Left lung (tissue), 10 donors: ENCODE data around the gene USP21. TPM values are rescaled to one million over a fixed set of nuclear protein-coding genes. Genes with fewer than 3 reads are reported as not detected.

ENCODE experiments used
- ATAC-seq: fragments of 200-7000 bp; cut with Tn5 transposase; one replicate; pipeline ENCODE4 v1.9.1; 2020; ENCODE audit warnings: moderate library complexity
- DNase-seq, 4 donors: peaks; one replicate each; pipeline ENCODE4 v3.0.0-alpha.2; 2013 to 2020
- H3K27ac ChIP-seq, 2 donors: fragments of 200-600 bp; sonication (generic) in 1 of 2; one replicate each; pipeline versions ENCODE4 v1.5.0 to v1.8.0; 2020 to 2021
- H3K27me3 ChIP-seq, 2 donors: fragments of 200-600 bp; sonication (generic) in 1 of 2; one replicate each; pipeline versions ENCODE4 v1.5.0 to v1.8.0; 2020 to 2021
- H3K36me3 ChIP-seq, 2 donors: fragments of 200-600 bp; sonication (generic) in 1 of 2; one replicate each; pipeline versions ENCODE4 v1.5.0 to v1.8.0; 2020 to 2021
- H3K4me1 ChIP-seq, 2 donors: fragments of 200-600 bp; one replicate each; pipeline ENCODE4 v1.8.0; 2021
- H3K4me3 ChIP-seq, 2 donors: fragments of 200-600 bp; sonication (generic) in 1 of 2; one replicate each; pipeline versions ENCODE4 v1.5.0 to v1.8.0; 2020 to 2021; ENCODE audit warnings: mild to moderate bottlenecking in 1 of 2
- H3K9me3 ChIP-seq, 2 donors: fragments of 200-600 bp; sonication (generic) in 1 of 2; one replicate each; pipeline versions ENCODE4 v1.5.0 to v1.8.0; 2020 to 2021
- CTCF ChIP-seq, 2 donors: fragments of 200-600 bp; sonication (generic) in 1 of 2; IDR thresholded peaks; one replicate each; pipeline versions ENCODE4 v1.5.0 to v1.8.0; 2021; ENCODE audit warnings: antibody characterized with exemption in 2 of 2
- intact Hi-C, 2 donors: fragments of 100-400 bp; cut with DNase I; formaldehyde crosslinking; loops; one replicate each; pipeline versions ENCODE4 v1.11.2 to v1.14.2; 2022
- polyA plus RNA-seq, 6 donors: library from polyadenylated mRNA; unstranded; fragments of 120-200 nt; gene quantifications; one replicate each; pipeline ENCODE4 v1.2.1, GENCODE V29; 2013; ENCODE audit not compliant: insufficient read length in 6 of 6
- total RNA-seq, 2 donors: library from RNA; stranded (reverse); fragmentation: NEBNext Ultra II Directional; extraction: Animal tissue kit (Norgen Biotek cat#: 25700); gene quantifications; one replicate each; pipeline ENCODE4 v1.2.1, GENCODE V29; 2021
- donor health status: DM: no; HTN: yes; CAD: no.
- donor health status: DM: no; HTN: no; CAD: no.

USP21 gene
- total and polyA plus RNA-seq, 8 donors = 24.1 to 53.3 (median 45.5) TPM

GRCh38 chr1:161199506-161200139 is 40.3 kb downstream of the USP21 start:
- Histone ChIP-seq H3K27me3 (no peaks in the 10 kb centered on the region), H3K4me1 (peaks cover 32 to 65% of the 10 kb centered on the region in 2 donors), H3K36me3 (peaks cover 0 to 4% of the 10 kb centered on the region in 2 donors), H3K9me3 (no peaks in the 10 kb centered on the region), H3K4me3 (no peak overlapping the region), H3K27ac (peak overlapping the region; percentile 89 to 98)
- intact Hi-C loops = no loop called here
- TF ChIP-seq CTCF (IDR thresholded peaks at IDR 0.05) = no peak
- DNase-seq = no peak
- ATAC-seq = no peak

- DNase-seq = no peak
- intact Hi-C loops = no loop called here
- ATAC-seq = no peak
- Histone ChIP-seq H3K9me3 (no peaks in the 10 kb centered on the region), H3K27ac (peak overlapping the region; percentile 89 to 98), H3K4me3 (no peak overlapping the region), H3K36me3 (peaks cover 0 to 8% of the 10 kb centered on the region in 2 donors), H3K27me3 (no peaks in the 10 kb centered on the region), H3K4me1 (peaks cover 29 to 65% of the 10 kb centered on the region in 2 donors)
- TF ChIP-seq CTCF (IDR thresholded peaks at IDR 0.05) = no peak
These were observed 41.2 kb downstream of the USP21 start for GRCh38 chr1:161200421-161200991.

- TF ChIP-seq CTCF (IDR thresholded peaks at IDR 0.05) = no peak
- peaks cover 29 to 71% of the 10 kb centered on the region in 2 donors for H3K4me1 ChIP-seq
- H3K4me3 ChIP-seq = peak overlapping the region; percentile 71 to 76
- no peaks in the 10 kb centered on the region for H3K27me3 ChIP-seq
- intact Hi-C loops = no loop called here
- H3K9me3 ChIP-seq = no peaks in the 10 kb centered on the region
- H3K27ac ChIP-seq = peak overlapping the region; percentile 89 to 98
- H3K36me3 ChIP-seq = peaks cover 0 to 15% of the 10 kb centered on the region in 2 donors
- ATAC-seq (peak; percentile 12), DNase-seq (peak in 2 of 4 donors; percentile 53 to 71)
These were observed 41.9 kb downstream of the USP21 start for GRCh38 chr1:161200992-161201835.

- H3K27me3 ChIP-seq = no peaks in the 10 kb centered on the region
- H3K4me1 ChIP-seq = peaks cover 29 to 79% of the 10 kb centered on the region in 2 donors
- peaks cover 0 to 24% of the 10 kb centered on the region in 2 donors for H3K36me3 ChIP-seq
- no peak for TF ChIP-seq CTCF (IDR thresholded peaks at IDR 0.05)
- peak; percentile 93 for ATAC-seq
- H3K4me3 ChIP-seq = peak within 1 kb of the TSS; percentile 71 to 76
- intact Hi-C loops = no loop called here
- H3K27ac ChIP-seq = peak within 1 kb of the TSS; percentile 89 to 98
- H3K9me3 ChIP-seq = no peaks in the 10 kb centered on the region
- DNase-seq = peak; percentile 96 to 99 (median 98)
These were observed 42.8 kb downstream of the USP21 start, which contains the start of gene NDUFS2 for GRCh38 chr1:161201836-161202712. NDUFS2 (plus strand) TSS chr1:161202367; CDS start chr1:161202386, 19 bp downstream.
